Measurements from ENCODE around the gene TBKBP1.
"Not testable (repeated sequence)": the region's sequence is repeated elsewhere in the genome, so short reads cannot be mapped to it uniquely, and the experiment has no call there.

TBKBP1 gene

GRCh38 chr17:47733674-47734410 lies 39.9 kb downstream of the TBKBP1 start:
- no peak for TF ChIP-seq CTCF (IDR thresholded peaks at IDR 0.05; ENCODE audit: insufficient read depth, low read depth, low read length, missing control alignments)
- H3K4me3 ChIP-seq (ENCODE audit: low read length), result no peak overlapping the region
- no peak for DNase-seq (ENCODE audit: low read depth)

- H3K4me3 ChIP-seq (ENCODE audit: low read length), result no peak overlapping the region
- DNase-seq (ENCODE audit: low read depth), result no peak
- no peak for TF ChIP-seq CTCF (IDR thresholded peaks at IDR 0.05; ENCODE audit: insufficient read depth, low read depth, low read length, missing control alignments)
Observed at GRCh38 chr17:47735139-47735464, 41.1 kb downstream of the TBKBP1 start.

DNA sequence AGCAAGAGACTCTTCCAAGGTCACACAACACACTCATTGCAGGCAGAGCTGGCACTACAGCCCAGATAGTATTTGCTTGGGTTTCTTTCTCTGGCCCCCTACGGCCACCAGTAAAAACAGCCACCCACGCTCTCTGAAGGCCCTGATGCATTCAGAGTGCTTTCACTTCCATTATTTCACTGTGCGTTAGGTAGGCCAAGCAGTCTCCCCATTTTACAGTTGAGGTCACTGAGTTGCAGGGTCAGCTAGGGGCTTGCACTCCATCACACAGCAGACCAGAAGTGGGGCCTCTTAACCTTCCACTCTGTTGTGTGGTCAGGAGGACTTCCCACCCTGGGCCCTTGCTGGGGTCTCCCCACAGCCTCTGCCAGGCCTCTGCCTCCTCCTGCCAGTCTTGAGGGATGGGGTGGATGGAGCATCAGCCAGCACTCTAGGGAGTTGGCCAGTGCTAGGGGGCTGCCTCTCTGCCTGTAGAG lies 41.6 kb downstream of the TBKBP1 start:
- TF ChIP-seq CTCF (IDR thresholded peaks at IDR 0.05; ENCODE audit: insufficient read depth, low read depth, low read length, missing control alignments), result no peak
- no peak overlapping the region for H3K4me3 ChIP-seq (ENCODE audit: low read length)
- no peak for DNase-seq (ENCODE audit: low read depth)

DNA sequence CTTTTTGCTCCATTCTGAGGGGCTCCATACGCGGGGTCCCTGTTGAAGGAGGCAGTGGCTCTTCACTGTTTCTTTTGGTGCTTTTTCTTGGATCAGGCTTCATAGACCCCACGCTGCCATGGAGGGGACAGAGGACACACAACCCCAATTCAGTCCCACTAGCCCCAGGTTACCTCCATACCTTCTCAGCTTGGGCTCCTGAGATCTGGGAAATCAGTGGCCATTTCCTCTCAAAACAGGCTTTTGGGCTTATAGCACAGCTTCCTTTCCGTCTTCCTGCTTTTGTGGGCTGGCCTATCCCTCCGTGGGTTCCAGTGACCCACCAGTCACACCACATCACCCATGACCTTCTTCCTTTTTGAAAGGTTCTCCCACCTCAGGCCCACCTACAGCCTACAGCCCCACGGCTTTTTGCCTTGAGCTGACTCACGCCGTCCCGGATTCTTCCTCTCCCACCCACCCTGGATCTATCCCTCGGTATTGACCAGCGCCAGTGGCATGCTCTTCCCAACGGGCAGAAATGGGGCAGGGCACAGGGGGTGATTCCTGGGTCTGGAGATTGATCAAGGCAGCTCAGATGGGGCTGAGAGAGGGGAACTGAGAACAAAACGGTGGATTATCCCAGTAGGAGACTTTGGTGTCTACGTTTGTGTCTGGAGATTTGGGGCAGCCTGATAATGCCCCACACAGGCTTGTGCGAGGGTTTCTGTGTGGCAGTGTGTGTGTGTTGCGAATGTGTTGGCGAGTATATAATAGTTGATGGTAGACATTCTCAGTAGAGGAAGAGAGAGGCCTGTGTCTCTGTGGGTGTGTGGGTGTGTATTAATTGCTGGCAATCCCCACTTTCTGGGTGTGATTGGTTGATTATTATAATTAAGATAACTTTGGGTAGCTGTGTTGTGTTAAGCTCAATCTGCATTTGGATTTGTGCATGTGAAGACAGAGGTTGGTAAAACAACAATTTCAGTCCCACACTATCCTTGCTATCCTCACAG lies 42.8 kb downstream of the TBKBP1 start:
- TF ChIP-seq CTCF (IDR thresholded peaks at IDR 0.05; ENCODE audit: insufficient read depth, low read depth, low read length, missing control alignments), result no peak
- H3K4me3 ChIP-seq (ENCODE audit: low read length), result no peak overlapping the region
- no peak for DNase-seq (ENCODE audit: low read depth)

- no peak for DNase-seq (ENCODE audit: low read depth)
- H3K4me3 ChIP-seq (ENCODE audit: low read length), result no peak overlapping the region
- no peak for TF ChIP-seq CTCF (IDR thresholded peaks at IDR 0.05; ENCODE audit: insufficient read depth, low read depth, low read length, missing control alignments)
Observed at GRCh38 chr17:47738178-47738577, 44.2 kb downstream of the TBKBP1 start.

- TF ChIP-seq CTCF (IDR thresholded peaks at IDR 0.05; ENCODE audit: insufficient read depth, low read depth, low read length, missing control alignments), result no peak
- no peak overlapping the region for H3K4me3 ChIP-seq (ENCODE audit: low read length)
- no peak for DNase-seq (ENCODE audit: low read depth)
Observed at GRCh38 chr17:47739150-47739549, 45.2 kb downstream of the TBKBP1 start.

DNA sequence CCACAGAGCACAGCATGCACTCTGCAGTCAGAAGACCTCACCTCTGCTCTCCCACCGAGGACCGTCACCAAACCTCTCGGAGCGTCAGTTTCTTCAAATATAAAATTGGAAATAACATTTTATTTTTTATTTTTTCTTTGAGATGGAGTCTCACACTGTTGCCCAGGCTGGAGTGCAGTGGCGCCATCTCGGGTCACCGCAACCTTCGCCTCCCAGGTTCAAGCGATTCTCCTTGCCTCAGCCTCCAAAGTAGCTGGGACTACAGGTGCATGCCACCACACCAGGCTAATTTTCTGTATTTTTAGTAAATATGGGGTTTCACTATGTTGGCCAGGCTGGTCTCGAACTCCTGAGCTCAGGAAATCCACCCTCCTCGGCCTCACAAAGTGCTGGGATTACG lies 46.0 kb downstream of the TBKBP1 start:
- DNase-seq (ENCODE audit: low read depth); H3K4me3 ChIP-seq (ENCODE audit: low read length): not testable (repeated sequence)

Measured in epithelial cell of esophagus (primary cell).